Gastroesophageal sphincter (tissue), 3 donors: ENCODE data around the gene CNOT8.

ENCODE experiments used
- CTCF ChIP-seq, 4 experiments: fragments of 200-600 bp in 2 of 4; fragments of 450-650 bp in 2 of 4; sonication (generic) in 1 of 4; IDR thresholded peaks; one replicate each; pipeline ENCODE4 v1.5.1; 2017 to 2019; ENCODE audit warnings: antibody characterized with exemption in 4 of 4, mild to moderate bottlenecking in 2 of 4, moderate library complexity in 2 of 4
- EP300 ChIP-seq: sonication (generic); formaldehyde crosslinking; IDR thresholded peaks from one replicate; pipeline ENCODE4 v1.6.1; 2017; ENCODE audit warnings: antibody characterized with exemption, mild to moderate bottlenecking
- POLR2A ChIP-seq, 2 donors: fragments of 450-650 bp; IDR thresholded peaks; one replicate each; pipeline ENCODE4 v1.6.1; 2017; ENCODE audit warnings: antibody characterized with exemption in 2 of 2, mild to moderate bottlenecking in 2 of 2, moderate library complexity in 1 of 2
- POLR2AphosphoS5 ChIP-seq: sonication (generic); formaldehyde crosslinking; IDR thresholded peaks from one replicate; pipeline ENCODE4 v1.6.1; 2017; ENCODE audit warnings: antibody characterized with exemption

DNA sequence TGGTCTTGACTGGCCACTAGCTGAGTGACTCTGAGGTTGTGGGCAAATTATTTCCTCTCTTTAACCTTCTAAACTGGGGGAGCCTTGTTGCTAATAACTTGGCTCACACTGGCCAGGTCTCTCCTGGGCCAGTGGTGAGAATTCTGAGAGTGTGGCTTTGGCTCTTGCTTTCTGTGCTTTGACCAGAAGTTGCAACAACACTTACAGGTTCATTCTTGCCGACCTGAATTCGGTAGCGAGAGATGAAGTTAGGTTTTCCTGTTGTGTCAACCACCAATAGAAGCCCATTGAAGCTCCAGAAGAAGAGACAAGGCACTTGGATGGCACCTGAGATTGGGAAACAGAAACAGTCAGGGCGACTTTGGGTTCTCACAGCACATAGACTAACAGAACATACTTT is 27.8 kb upstream of the CNOT8 start:
- TF ChIP-seq POLR2A (IDR thresholded peaks at IDR 0.05) = no peak
- TF ChIP-seq CTCF (IDR thresholded peaks at IDR 0.05) = no peak
- no peak for TF ChIP-seq POLR2AphosphoS5
- no peak for TF ChIP-seq EP300
